Medulla oblongata (tissue), 1 donor: ENCODE measurements around the gene OPN4.
"Not testable (repeated sequence)": the region's sequence is repeated elsewhere in the genome, so short reads cannot be mapped to it uniquely, and the experiment has no call there.

Experiments
- DNase-seq: peaks from one replicate; pipeline ENCODE4 v3.0.0-alpha.2; 2015; ENCODE audit errors: extremely low spot score

OPN4 gene

GRCh38 chr10:86654411-86655172, at the start of gene OPN4:
TSS of gene OPN4 (plus strand) at chr10:86654547. CDS start at chr10:86654784, 237 bp downstream.
- no peak for DNase-seq

GRCh38 chr10:86607674-86608073, 46.7 kb upstream of the OPN4 start:
- no peak for DNase-seq

GRCh38 chr10:86609920-86610319, 44.4 kb upstream of the OPN4 start:
- DNase-seq, result no peak

- no peak for DNase-seq
Measured at GRCh38 chr10:86611386-86611785, 43.0 kb upstream of the OPN4 start.

- no peak for DNase-seq
Measured at GRCh38 chr10:86613096-86613495, 41.3 kb upstream of the OPN4 start.

- DNase-seq, result no peak
Measured at GRCh38 chr10:86613905-86614304, 40.4 kb upstream of the OPN4 start.

- no peak for DNase-seq
Measured at GRCh38 chr10:86614853-86615252, 39.5 kb upstream of the OPN4 start.

GRCh38 chr10:86617278-86617677, 37.1 kb upstream of the OPN4 start:
- not testable (repeated sequence) for DNase-seq

- DNase-seq, result no peak
Measured at GRCh38 chr10:86628311-86628710, 26.0 kb upstream of the OPN4 start.

- DNase-seq, result no peak
Measured at GRCh38 chr10:86630079-86630478, 24.3 kb upstream of the OPN4 start.

- peak; percentile 22 for DNase-seq
Measured at GRCh38 chr10:86632009-86632800, 22.1 kb upstream of the OPN4 start.

- DNase-seq, result no peak
Measured at GRCh38 chr10:86632951-86633350, 21.4 kb upstream of the OPN4 start.

- no peak for DNase-seq
Measured at GRCh38 chr10:86635402-86635801, 18.9 kb upstream of the OPN4 start.

GRCh38 chr10:86636311-86636710, 18.0 kb upstream of the OPN4 start:
- no peak for DNase-seq

- peak; percentile 24 for DNase-seq
Measured at GRCh38 chr10:86642021-86642420, 12.3 kb upstream of the OPN4 start.

- DNase-seq, result no peak
Measured at GRCh38 chr10:86642499-86642898, 11.8 kb upstream of the OPN4 start.

- no peak for DNase-seq
Measured at GRCh38 chr10:86644152-86644793, 10.1 kb upstream of the OPN4 start.

- DNase-seq, result no peak
Measured at GRCh38 chr10:86644794-86645445, 9.4 kb upstream of the OPN4 start.

- not testable (repeated sequence) for DNase-seq
Measured at GRCh38 chr10:86645621-86646165, 8.7 kb upstream of the OPN4 start.

GRCh38 chr10:86646532-86646931, 7.8 kb upstream of the OPN4 start:
- no peak for DNase-seq

- DNase-seq, result no peak
Measured at GRCh38 chr10:86646933-86647332, 7.4 kb upstream of the OPN4 start.
